OCI-LY3 (cell line): ENCODE measurements around the gene SCYL3.
A peak's percentile ranks its signal among the peaks of the same experiment; 100 is the strongest.
"Not testable (repeated sequence)": the region's sequence is repeated elsewhere in the genome, so short reads cannot be mapped to it uniquely, and the experiment has no call there.

ENCODE experiments used
- H2AFZ ChIP-seq: fragments of 200-600, 300-600 bp; shearing (Covaris generic); 2 replicates; pipeline ENCODE4 v1.6.0; 2014; ENCODE audit warnings: antibody characterized with exemption, low read depth, low read length
- H3K27ac ChIP-seq: fragments of 200-600, 300-600 bp; sonication (generic); 2 replicates; pipeline ENCODE4 v1.5.1; 2014; ENCODE audit warnings: mild to moderate bottlenecking, low read length, moderate library complexity, mixed read lengths
- H3K27me3 ChIP-seq: fragments of 200-600, 300-600 bp; sonication (generic); 2 replicates; pipeline ENCODE4 v1.6.1; 2014; ENCODE audit warnings: low read depth, low read length, mixed read lengths
- H3K36me3 ChIP-seq: fragments of 200-600, 300-600 bp; sonication (generic); replicated peaks from 2 replicates; pipeline ENCODE3; 2014; ENCODE audit warnings: low read depth, low read length, mixed read lengths
- H3K4me1 ChIP-seq: fragments of 300-600, 200-600 bp; sonication (generic); 2 replicates; pipeline ENCODE4 v1.6.1; 2014; ENCODE audit warnings: low read length, mixed read lengths
- H3K4me2 ChIP-seq: fragments of 200-600, 300-600 bp; sonication (generic); 2 replicates; pipeline ENCODE4 v1.6.1; 2014; ENCODE audit warnings: low read length, mixed read lengths
- H3K4me3 ChIP-seq: fragments of 300-600, 200-600 bp; sonication (generic); 2 replicates; pipeline ENCODE4 v1.5.1; 2014; ENCODE audit warnings: antibody characterized with exemption, mild to moderate bottlenecking, low read length, moderate library complexity
- H3K79me2 ChIP-seq: fragments of 300-600, 200-600 bp; shearing (Covaris generic); 2 replicates; pipeline ENCODE4 v1.6.1; 2014; ENCODE audit warnings: mild to moderate bottlenecking, low read length, mixed read lengths
- H3K9ac ChIP-seq: fragments of 300-600, 200-600 bp; shearing (Covaris generic); 2 replicates; pipeline ENCODE4 v1.6.0; 2014; ENCODE audit warnings: mild to moderate bottlenecking, low read length, moderate library complexity
- H3K9me3 ChIP-seq: fragments of 200-600, 300-600 bp; shearing (Covaris generic); 2 replicates; pipeline ENCODE4 v1.6.1; 2014; ENCODE audit warnings: low read length, mixed read lengths; ENCODE audit not compliant: insufficient read depth
- H4K20me1 ChIP-seq: fragments of 200-600, 300-600 bp; sonication (generic); 2 replicates; pipeline ENCODE4 v1.6.1; 2016; ENCODE audit warnings: low read length, mixed read lengths; ENCODE audit not compliant: insufficient read depth
- CTCF ChIP-seq: fragments of 200-600, 300-600 bp; sonication (generic); IDR thresholded peaks from 2 replicates; pipeline ENCODE4 v1.5.1; 2014; ENCODE audit warnings: antibody characterized with exemption, low read length, low read depth
- EZH2phosphoT487 ChIP-seq: fragments of 200-600 bp; shearing (Covaris generic); IDR thresholded peaks from 2 replicates; pipeline ENCODE4 v1.6.1; 2018; ENCODE audit warnings: antibody characterized with exemption, mixed run types, low read depth

Gene SCYL3

GRCh38 chr1:169924829-169925228 lies 31.1 kb upstream of the SCYL3 start:
- H3K4me2 ChIP-seq = 0 out of 2 replicates have a peak overlapping the region, but pooled peaks have one; percentile 25
- H3K27me3 ChIP-seq = 0 out of 2 replicates have a peak, but pooled peaks cover 3% of the 10 kb centered on the region
- no peaks in the 10 kb centered on the region for H3K9me3 ChIP-seq
- H3K79me2 ChIP-seq = no peaks in the 10 kb centered on the region
- H3K4me1 ChIP-seq = peaks cover 25% of the 10 kb centered on the region
- H3K9ac ChIP-seq = no peak overlapping the region
- H2AFZ ChIP-seq = no peak overlapping the region
- no peaks in the 10 kb centered on the region for H4K20me1 ChIP-seq
- H3K27ac ChIP-seq = no peak overlapping the region
- no peak for TF ChIP-seq CTCF
- no peak for TF ChIP-seq EZH2phosphoT487
- H3K36me3 ChIP-seq = no peaks in the 10 kb centered on the region
- no peak overlapping the region for H3K4me3 ChIP-seq

GRCh38 chr1:169924063-169924462 lies 30.4 kb upstream of the SCYL3 start:
- Histone ChIP-seq H2AFZ (no peak overlapping the region), H3K79me2 (no peaks in the 10 kb centered on the region), H4K20me1 (no peaks in the 10 kb centered on the region), H3K27me3 (0 out of 2 replicates have a peak, but pooled peaks cover 3% of the 10 kb centered on the region), H3K9me3 (no peaks in the 10 kb centered on the region), H3K4me1 (peaks cover 26% of the 10 kb centered on the region), H3K36me3 (no peaks in the 10 kb centered on the region), H3K27ac (no peak overlapping the region), H3K4me2 (no peak overlapping the region), H3K4me3 (no peak overlapping the region), H3K9ac (no peak overlapping the region)
- no peak for TF ChIP-seq CTCF
- no peak for TF ChIP-seq EZH2phosphoT487

- H3K27me3 ChIP-seq = no peaks in the 10 kb centered on the region
Observed at GRCh38 chr1:169921080-169921479, 27.4 kb upstream of the SCYL3 start.

GRCh38 chr1:169918927-169919326 lies 25.2 kb upstream of the SCYL3 start:
- H3K9me3 ChIP-seq = no peaks in the 10 kb centered on the region
- no peak overlapping the region for H2AFZ ChIP-seq
- no peaks in the 10 kb centered on the region for H4K20me1 ChIP-seq
- H3K79me2 ChIP-seq = no peaks in the 10 kb centered on the region
- no peak for TF ChIP-seq EZH2phosphoT487
- TF ChIP-seq CTCF = no peak
- no peaks in the 10 kb centered on the region for H3K27me3 ChIP-seq
- H3K27ac ChIP-seq = no peak overlapping the region
- no peak overlapping the region for H3K4me2 ChIP-seq
- no peaks in the 10 kb centered on the region for H3K36me3 ChIP-seq
- H3K4me1 ChIP-seq = peaks cover 42% of the 10 kb centered on the region
- H3K4me3 ChIP-seq = no peak overlapping the region
- H3K9ac ChIP-seq = no peak overlapping the region

More at GRCh38 chr1:169921080-169921479, 27.4 kb upstream of the SCYL3 start:
- H3K36me3 ChIP-seq = no peaks in the 10 kb centered on the region
- H3K9ac ChIP-seq = no peak overlapping the region
- H3K79me2 ChIP-seq = no peaks in the 10 kb centered on the region
- no peak overlapping the region for H3K4me3 ChIP-seq
- H2AFZ ChIP-seq = no peak overlapping the region
- H3K4me2 ChIP-seq = no peak overlapping the region
- H3K9me3 ChIP-seq = no peaks in the 10 kb centered on the region
- no peak overlapping the region for H3K27ac ChIP-seq
- TF ChIP-seq EZH2phosphoT487 = no peak
- TF ChIP-seq CTCF = no peak
- peaks cover 45% of the 10 kb centered on the region for H3K4me1 ChIP-seq
- H4K20me1 ChIP-seq = no peaks in the 10 kb centered on the region

GRCh38 chr1:169918220-169918619 lies 24.5 kb upstream of the SCYL3 start:
- H3K79me2 ChIP-seq, H3K36me3 ChIP-seq, H3K27me3 ChIP-seq, H3K9ac ChIP-seq, H3K9me3 ChIP-seq, H4K20me1 ChIP-seq, H3K4me3 ChIP-seq, H2AFZ ChIP-seq, H3K27ac ChIP-seq, H3K4me2 ChIP-seq: not testable (repeated sequence)
- peaks cover 49% of the 10 kb centered on the region for H3K4me1 ChIP-seq
